Spleen (tissue), 11 donors: ENCODE data around the gene AKNA. TPM values are rescaled to one million over a fixed set of nuclear protein-coding genes. Genes with fewer than 3 reads are reported as not detected.

Source experiments
- DNase-seq: peaks from one replicate; pipeline ENCODE4 v3.0.0-alpha.2; 2020
- H3K27ac ChIP-seq, 8 donors: fragments of 200-600 bp; sonication (generic) in 7 of 8; 1 replicate in 4 of 8; 2 replicates in 4 of 8; pipeline versions ENCODE4 v1.5.0 to v1.8.0; 2016 to 2021; ENCODE audit warnings: inconsistent platforms in 4 of 8, mild to moderate bottlenecking in 4 of 8, moderate library complexity in 1 of 8
- H3K27me3 ChIP-seq, 7 donors: fragments of 200-600 bp; sonication (generic) in 6 of 7; replicated peaks in 1 of 7; 1 replicate in 4 of 7; 2 replicates in 3 of 7; pipeline versions ENCODE4 v1.5.0 to v1.8.0; 2016 to 2021; ENCODE audit warnings: inconsistent platforms in 3 of 7, mild to moderate bottlenecking in 1 of 7
- H3K36me3 ChIP-seq, 6 donors: fragments of 200-600 bp; sonication (generic) in 5 of 6; 1 replicate in 4 of 6; 2 replicates in 2 of 6; pipeline versions ENCODE4 v1.5.0 to v1.8.0; 2016 to 2021; ENCODE audit warnings: inconsistent platforms in 2 of 6
- H3K4me1 ChIP-seq, 6 donors: fragments of 200-600 bp; sonication (generic) in 5 of 6; 1 replicate in 3 of 6; 2 replicates in 3 of 6; pipeline versions ENCODE4 v1.5.0 to v1.8.0; 2016 to 2021; ENCODE audit warnings: inconsistent platforms in 3 of 6
- H3K4me3 ChIP-seq, 8 donors: fragments of 200-600 bp; sonication (generic) in 7 of 8; 1 replicate in 4 of 8; 2 replicates in 4 of 8; pipeline versions ENCODE4 v1.5.0 to v1.8.0; 2016 to 2021; ENCODE audit warnings: inconsistent platforms in 4 of 8, mild to moderate bottlenecking in 4 of 8, moderate library complexity in 2 of 8
- H3K9me3 ChIP-seq, 8 donors: fragments of 200-600 bp; sonication (generic) in 7 of 8; 1 replicate in 4 of 8; 2 replicates in 4 of 8; pipeline versions ENCODE4 v1.5.0 to v1.8.0; 2016 to 2021; ENCODE audit warnings: inconsistent platforms in 4 of 8
- CTCF ChIP-seq, 11 experiments: fragments of 200-600 bp in 7 of 11; fragments of 450-650 bp in 4 of 11; sonication (generic) in 4 of 11; IDR thresholded peaks in 8 of 11; conservative IDR thresholded peaks in 3 of 11; 1 replicate in 7 of 11; 2 replicates in 4 of 11; pipeline versions ENCODE4 v1.4.0 to v1.8.0; 2016 to 2021; ENCODE audit warnings: antibody characterized with exemption in 11 of 11, inconsistent platforms in 4 of 11, mild to moderate bottlenecking in 1 of 11
- POLR2A ChIP-seq, 3 donors: fragments of 450-650 bp; IDR thresholded peaks; one replicate each; pipeline ENCODE4 v1.5.1; 2017; ENCODE audit warnings: antibody characterized with exemption in 3 of 3, mild to moderate bottlenecking in 1 of 3
- POLR2AphosphoS5 ChIP-seq, 3 donors: sonication (generic); formaldehyde crosslinking; IDR thresholded peaks; one replicate each; pipeline ENCODE4 v1.5.1; 2017; ENCODE audit warnings: antibody characterized with exemption in 3 of 3
- WGBS, 5 donors: extraction: QIAGEN DNeasy Blood & Tissue Kit in 3 of 5; methylation state at CpG; one replicate each; pipeline versions ENCODE4 v1.1.5 to v1.1.7; 2013 to 2018; 5-methylcytosine and 5-hydroxymethylcytosine counted together
- intact Hi-C: fragments of 100-400 bp; cut with DNase I; formaldehyde crosslinking; loops from one replicate; pipeline ENCODE4 v1.15.0; 2023; ENCODE audit warnings: low total_unique reads
- polyA plus RNA-seq, 3 donors: library from polyadenylated mRNA; stranded (reverse); fragments of 200-250 nt; gene quantifications; one replicate each; pipeline ENCODE4 v1.2.1, GENCODE V29; 2013
- total RNA-seq, 7 donors: library from RNA; depleted of rRNA in 3 of 7; stranded (reverse); fragments of >200 nt in 3 of 7; fragmentation: NEBNext Ultra II Directional in 4 of 7; extraction: Animal tissue kit (Norgen Biotek cat#: 25700) in 4 of 7; gene quantifications; one replicate each; pipeline versions ENCODE4 v1.1.0 to v1.2.1, GENCODE V29; 2016 to 2021
- donor health status: healthy with polysubstance abuse.
- donor health status: DM: no; HTN: no; CAD: no; lungs with moderate emphysema.
- donor health status: DM: no; HTN: no; CAD: no.
- donor health status: Bipolar disorder and iron deficiency.
- donor health status: healthy.
- donor health status: DM: no; HTN: no; CAD: no.
- donor health status: DM: yes; HTN: yes; CAD: no.

Gene AKNA
- total and polyA plus RNA-seq, 10 donors: 92.9 to 324 (median 216) TPM

- Histone ChIP-seq H3K27ac (no peak overlapping the region), H3K36me3 (no peaks in the 10 kb centered on the region), H3K9me3 (no peaks in the 10 kb centered on the region), H3K27me3 (peaks cover 0 to 5% (median 0%) of the 10 kb centered on the region in 7 donors), H3K4me1 (peaks cover 3 to 13% (median 10%) of the 10 kb centered on the region in 6 donors), H3K4me3 (no peak overlapping the region)
- 85 to 95% (median 90%) methylated on average over 8 to 13 of the region's 13 CpGs for WGBS, 5 donors
- DNase-seq: peak; percentile 58
- TF ChIP-seq POLR2AphosphoS5 (IDR thresholded peaks at IDR 0.05) (no peak), POLR2A (IDR thresholded peaks at IDR 0.05) (no peak), CTCF (IDR thresholded peaks at IDR 0.05 in 8 of 11, conservative IDR thresholded peaks at IDR 0.05 in 3 of 11) (no peak)
- intact Hi-C loops: no loop called here
Measured at GRCh38 chr9:114308361-114308950, 79.3 kb downstream of the AKNA start.

- no peaks in the 10 kb centered on the region for H3K36me3 ChIP-seq
- intact Hi-C loops: no loop called here
- WGBS, 5 donors: 85 to 94% (median 91%) methylated on average over 6 of the region's 6 CpGs
- peaks cover 0 to 5% (median 0%) of the 10 kb centered on the region in 7 donors for H3K27me3 ChIP-seq
- H3K4me1 ChIP-seq: peaks cover 3 to 13% (median 10%) of the 10 kb centered on the region in 6 donors
- DNase-seq: no peak
- H3K4me3 ChIP-seq: no peak overlapping the region
- H3K9me3 ChIP-seq: no peaks in the 10 kb centered on the region
- TF ChIP-seq POLR2AphosphoS5 (IDR thresholded peaks at IDR 0.05) (no peak), CTCF (IDR thresholded peaks at IDR 0.05 in 8 of 11, conservative IDR thresholded peaks at IDR 0.05 in 3 of 11) (no peak), POLR2A (IDR thresholded peaks at IDR 0.05) (no peak)
- no peak overlapping the region for H3K27ac ChIP-seq
Measured at GRCh38 chr9:114307899-114308267, 79.9 kb downstream of the AKNA start.

- intact Hi-C loops: no loop called here
- H3K9me3 ChIP-seq: no peaks in the 10 kb centered on the region
- 79 to 88% (median 84%) methylated on average over 8 to 10 of the region's 10 CpGs for WGBS, 5 donors
- no peak overlapping the region for H3K27ac ChIP-seq
- no peak overlapping the region for H3K4me3 ChIP-seq
- H3K36me3 ChIP-seq: no peaks in the 10 kb centered on the region
- peaks cover 0 to 9% (median 0%) of the 10 kb centered on the region in 7 donors for H3K27me3 ChIP-seq
- peaks cover 3 to 13% (median 10%) of the 10 kb centered on the region in 6 donors for H3K4me1 ChIP-seq
- no peak for TF ChIP-seq POLR2A (IDR thresholded peaks at IDR 0.05)
- no peak for TF ChIP-seq POLR2AphosphoS5 (IDR thresholded peaks at IDR 0.05)
- no peak for TF ChIP-seq CTCF (IDR thresholded peaks at IDR 0.05 in 8 of 11, conservative IDR thresholded peaks at IDR 0.05 in 3 of 11)
- peak; percentile 58 for DNase-seq
Measured at GRCh38 chr9:114304416-114305188, 83.2 kb downstream of the AKNA start.

GRCh38 chr9:114303977-114304376, 83.8 kb downstream of the AKNA start:
- H3K36me3 ChIP-seq: no peaks in the 10 kb centered on the region
- DNase-seq: peak; percentile 28
- H3K9me3 ChIP-seq: no peaks in the 10 kb centered on the region
- H3K4me3 ChIP-seq: no peak overlapping the region
- intact Hi-C loops: no loop called here
- TF ChIP-seq POLR2A (IDR thresholded peaks at IDR 0.05) (no peak), POLR2AphosphoS5 (IDR thresholded peaks at IDR 0.05) (no peak), CTCF (IDR thresholded peaks at IDR 0.05 in 8 of 11, conservative IDR thresholded peaks at IDR 0.05 in 3 of 11) (no peak)
- H3K27ac ChIP-seq: no peak overlapping the region
- peaks cover 3 to 13% (median 10%) of the 10 kb centered on the region in 6 donors for H3K4me1 ChIP-seq
- peaks cover 0 to 9% (median 0%) of the 10 kb centered on the region in 7 donors for H3K27me3 ChIP-seq
- WGBS, 5 donors: 83 to 92% (median 84%) methylated on average over 4 of the region's 4 CpGs
